Stimulated activated CD4-positive, alpha-beta T cell treated with anti-CD3 and anti-CD28 coated beads, Interleukin-15, amount 100 ng/mL, for 24 hours (primary cell): ENCODE results near the gene AKNA.

Experiments
- DNase-seq: peaks from one replicate; pipeline ENCODE4 v3.0.0-alpha.2; 2020

The AKNA gene

GRCh38 chr9:114318416-114318815 is 69.4 kb downstream of the AKNA start:
- DNase-seq = no peak

- DNase-seq = no peak
Measured at GRCh38 chr9:114317665-114318357, 70.0 kb downstream of the AKNA start.

DNA sequence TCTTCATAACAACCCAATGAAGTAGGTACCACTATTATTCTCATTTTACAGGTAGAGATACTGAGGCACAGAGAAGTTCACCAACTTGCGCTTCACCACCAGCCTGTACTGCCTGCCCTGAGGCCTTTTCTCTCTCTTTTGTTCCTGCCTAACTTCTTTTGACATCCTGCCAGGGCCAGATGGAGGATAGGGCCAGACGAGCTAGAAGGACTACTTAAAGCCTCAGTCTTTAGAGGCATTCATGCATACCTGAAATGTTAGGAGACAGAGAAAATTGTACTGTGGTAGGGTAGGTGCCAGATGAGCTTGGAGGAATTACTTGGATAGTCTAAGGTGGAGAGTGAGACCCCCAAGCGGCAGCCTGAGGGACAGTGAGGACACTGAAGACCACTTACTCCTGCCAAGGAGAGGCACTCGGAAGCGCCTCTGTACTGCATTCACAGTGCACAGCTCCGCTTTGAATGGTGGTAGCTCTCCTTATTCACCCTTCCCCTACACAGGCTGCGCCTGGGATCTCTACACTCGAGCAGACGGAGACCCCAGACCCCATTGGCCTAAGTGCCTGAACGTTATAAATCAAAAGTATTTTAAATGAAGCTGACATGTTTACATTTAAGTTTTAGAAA is 71.1 kb downstream of the AKNA start:
- no peak for DNase-seq

DNA sequence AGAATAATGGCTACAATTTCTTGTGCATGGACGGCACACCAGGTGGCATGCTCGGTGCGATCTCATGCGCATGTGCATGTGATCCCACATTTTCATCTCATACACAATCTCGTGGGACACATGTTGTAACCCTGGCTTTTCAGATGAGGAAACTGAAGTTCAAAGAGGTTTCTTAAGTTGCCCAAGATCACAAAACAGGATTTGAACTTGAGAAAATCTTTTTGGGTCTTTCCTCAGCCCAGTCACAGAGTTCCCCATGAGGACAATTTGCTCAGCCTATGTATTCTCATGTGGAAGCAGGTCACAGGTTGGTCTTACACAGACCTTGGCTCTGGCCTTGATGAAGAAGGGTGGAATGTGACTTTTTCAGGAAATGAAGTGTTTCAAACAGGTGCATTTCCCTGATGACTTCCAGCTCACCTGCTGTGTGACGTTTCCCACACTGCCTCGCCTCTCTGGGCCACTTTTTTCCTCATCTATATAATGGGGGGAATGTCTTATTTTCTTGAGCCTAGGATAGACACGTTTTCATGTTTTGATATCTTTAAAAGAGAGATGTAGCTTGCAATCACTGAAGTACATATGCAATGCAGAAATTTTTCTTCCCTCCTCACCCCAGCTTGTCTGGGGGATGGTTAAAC is 71.9 kb downstream of the AKNA start:
- no peak for DNase-seq

DNA sequence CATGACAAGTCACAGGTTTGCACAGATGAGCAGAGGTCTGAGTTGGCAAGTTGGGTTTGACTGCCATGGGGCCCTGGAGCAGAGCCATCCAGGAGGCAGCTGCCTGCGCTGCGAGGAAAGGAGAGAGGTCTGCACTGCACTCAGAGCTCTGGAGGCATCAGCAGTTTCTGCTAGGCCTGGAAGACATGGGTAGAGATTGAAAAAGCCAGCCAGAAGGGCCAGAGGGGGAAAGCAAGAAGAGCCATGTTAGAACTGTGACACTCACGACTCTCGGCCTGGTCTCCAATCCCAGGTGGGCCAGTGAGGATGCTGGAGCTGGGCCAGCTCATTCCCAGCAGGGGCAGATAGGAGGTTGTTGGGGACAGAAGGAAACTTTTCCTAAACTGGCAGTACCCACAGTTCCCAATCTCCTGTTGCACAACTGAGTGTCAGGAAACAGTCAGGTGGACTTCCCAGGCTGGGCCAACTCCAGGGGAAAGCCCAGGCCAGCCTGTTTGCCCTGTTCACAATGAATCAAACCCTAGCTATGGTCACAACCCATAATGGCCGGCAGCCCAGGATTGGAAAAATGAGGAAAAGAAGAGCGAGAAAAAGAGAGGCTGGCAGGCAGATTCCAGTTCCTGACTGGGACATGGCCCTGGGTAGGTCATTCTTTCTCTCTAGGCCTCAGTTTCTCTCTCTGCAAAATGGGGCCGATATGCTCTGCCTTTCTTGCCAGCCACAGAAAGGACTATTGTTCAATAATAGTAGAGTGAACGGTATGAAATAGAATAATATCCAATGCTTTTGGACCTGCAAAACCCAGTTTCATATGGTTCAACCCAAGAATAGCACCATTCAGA is 72.7 kb downstream of the AKNA start:
- DNase-seq = no peak

DNA sequence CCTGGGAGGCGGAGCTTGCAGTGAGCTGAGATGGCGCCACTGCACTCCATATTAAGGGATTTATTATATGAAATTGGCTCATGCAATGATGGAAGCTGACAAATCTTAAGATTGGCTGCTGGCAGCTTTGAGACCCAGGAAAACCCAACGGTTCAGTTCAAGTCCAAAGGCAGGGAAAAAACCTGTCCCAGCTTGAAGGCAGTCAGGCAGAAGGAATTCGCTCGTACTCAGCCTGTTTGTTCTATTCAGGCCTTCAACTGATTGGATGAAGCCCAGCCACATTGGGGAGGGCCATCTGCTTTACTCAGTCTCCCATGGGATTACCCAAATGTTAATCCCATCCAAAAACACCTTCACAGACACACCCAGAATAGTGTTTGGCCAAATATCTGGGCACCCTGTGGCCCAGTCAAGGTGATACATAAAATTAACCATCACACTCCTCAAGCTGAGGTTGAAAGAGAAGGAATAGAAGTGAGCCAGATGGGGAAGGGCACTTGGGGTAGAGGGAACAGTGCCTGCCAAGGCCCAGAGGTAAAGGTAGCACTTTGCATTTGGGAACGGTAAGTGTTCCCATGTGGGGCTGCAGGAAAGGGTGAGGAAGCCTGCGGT is 73.4 kb downstream of the AKNA start:
- no peak for DNase-seq

DNA sequence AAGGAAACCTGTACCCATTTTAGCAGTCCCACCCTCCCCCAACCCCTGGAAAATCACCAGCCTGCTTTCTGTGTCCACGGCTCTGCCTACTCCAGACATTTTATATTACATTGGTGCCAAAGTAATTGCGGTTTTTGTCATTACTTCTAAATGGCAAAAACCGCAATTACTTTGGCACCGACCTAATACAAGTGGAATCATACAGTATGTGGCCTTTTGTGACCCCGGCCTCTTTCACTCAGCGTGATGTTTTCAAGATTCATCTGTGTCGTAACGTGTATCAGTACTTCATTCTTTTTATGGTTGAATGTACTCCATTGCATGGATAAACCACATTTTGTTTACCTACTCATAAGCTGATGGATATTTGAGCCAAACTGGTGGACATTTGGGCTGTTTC is 74.6 kb downstream of the AKNA start:
- no peak for DNase-seq

- DNase-seq = no peak
Measured at GRCh38 chr9:114312513-114312875, 75.3 kb downstream of the AKNA start.

- DNase-seq = no peak
Measured at GRCh38 chr9:114311571-114312512, 75.9 kb downstream of the AKNA start.

DNA sequence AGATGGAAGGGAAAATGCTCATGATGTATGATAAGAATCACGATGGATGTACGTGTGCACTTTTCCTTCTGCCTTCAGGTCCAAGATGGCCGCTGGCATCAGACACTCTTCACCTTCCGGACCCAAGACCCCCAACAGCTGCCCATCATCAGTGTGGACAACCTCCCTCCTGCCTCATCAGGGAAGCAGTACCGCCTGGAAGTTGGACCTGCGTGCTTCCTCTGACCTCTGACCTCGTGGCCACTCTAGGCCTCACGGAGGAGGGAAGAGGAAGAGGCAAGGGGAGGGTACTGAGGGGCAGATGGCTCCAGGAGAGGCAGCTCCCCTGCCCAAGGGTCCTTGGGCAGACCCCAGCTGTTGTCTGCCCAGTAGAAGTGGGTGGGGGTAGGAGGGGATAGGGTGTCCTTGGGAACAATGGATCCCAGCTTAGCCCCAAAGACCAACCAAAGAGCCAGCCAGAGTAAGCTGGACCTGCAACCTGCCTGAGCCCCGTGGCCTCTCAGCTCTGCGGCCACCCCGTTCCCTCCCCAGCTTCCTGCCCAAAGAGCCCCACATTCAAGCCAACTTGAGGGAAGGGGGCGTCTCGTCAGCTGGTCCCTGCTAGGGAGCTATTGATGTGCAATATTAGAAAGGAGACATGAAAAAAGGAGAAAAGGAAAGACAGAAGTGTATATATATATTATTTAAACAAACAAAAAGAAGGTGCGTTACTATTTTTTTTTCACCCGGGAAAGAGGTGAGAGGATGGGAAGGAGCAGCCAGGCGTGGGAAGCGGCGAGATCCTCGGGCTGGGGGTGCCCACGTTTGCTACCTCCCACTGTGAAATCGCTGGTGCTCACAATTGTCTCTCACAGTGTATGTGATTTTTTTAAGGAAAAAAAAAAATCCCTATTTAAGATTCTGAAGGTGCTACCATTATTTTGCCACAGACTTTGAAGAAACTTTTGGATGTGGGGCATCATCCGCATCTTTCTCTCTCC is 77.0 kb downstream of the AKNA start:
- DNase-seq = no peak

DNA sequence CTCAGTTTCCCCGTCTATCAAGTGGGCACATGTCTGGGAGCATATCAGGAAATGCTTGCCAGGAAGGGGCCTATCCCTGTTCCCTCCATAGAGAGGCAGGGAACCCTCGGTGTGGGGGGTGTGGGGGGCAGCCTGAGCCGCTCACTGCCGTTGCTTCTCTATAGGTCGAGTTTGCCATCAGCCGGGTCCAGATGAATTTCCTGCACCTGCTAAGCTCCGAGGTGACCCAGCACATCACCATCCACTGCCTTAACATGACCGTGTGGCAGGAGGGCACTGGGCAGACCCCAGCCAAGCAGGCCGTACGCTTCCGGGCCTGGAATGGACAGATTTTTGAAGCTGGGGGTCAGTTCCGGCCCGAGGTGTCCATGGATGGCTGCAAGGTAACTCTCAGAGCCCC is 78.7 kb downstream of the AKNA start:
- DNase-seq = no peak

GRCh38 chr9:114308361-114308950 is 79.3 kb downstream of the AKNA start:
- no peak for DNase-seq

DNA sequence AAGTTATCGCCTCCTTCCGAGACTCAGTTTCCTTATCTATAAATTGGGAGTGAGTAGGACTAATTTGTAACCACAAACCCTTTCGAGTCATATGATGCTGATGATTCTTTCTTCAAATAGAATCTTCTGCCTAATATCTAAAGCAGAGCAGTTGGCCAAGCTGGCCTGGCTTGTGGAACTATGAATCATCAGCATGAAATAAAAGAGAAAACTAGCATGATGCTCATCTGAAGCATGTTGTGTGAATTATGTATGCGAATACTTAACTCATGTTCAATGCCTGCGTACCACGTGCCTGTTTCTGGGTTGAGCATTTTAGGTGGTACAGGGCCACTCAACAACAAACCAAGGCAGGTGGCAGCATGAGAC is 79.9 kb downstream of the AKNA start:
- DNase-seq = no peak

GRCh38 chr9:114304416-114305188 is 83.2 kb downstream of the AKNA start:
- DNase-seq = no peak

DNA sequence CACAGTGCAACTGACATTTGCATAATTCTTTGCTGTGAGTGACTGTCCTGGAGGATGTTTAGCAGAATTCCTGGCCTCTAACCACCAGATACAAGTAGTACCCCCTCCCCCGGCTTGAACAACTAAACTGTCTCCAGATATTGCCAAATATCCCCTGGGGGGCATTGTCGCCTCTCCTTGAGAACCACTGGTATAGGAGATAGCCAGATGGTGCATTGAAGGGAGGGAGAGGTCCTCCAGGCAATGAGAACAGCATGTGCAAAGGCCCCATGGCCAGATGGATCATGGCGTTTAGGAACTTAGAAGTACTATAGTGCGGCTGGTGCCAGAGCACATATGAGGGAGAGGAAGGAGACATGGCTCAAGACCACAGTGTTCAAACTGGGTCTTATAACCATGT is 83.8 kb downstream of the AKNA start:
- DNase-seq = no peak

DNA sequence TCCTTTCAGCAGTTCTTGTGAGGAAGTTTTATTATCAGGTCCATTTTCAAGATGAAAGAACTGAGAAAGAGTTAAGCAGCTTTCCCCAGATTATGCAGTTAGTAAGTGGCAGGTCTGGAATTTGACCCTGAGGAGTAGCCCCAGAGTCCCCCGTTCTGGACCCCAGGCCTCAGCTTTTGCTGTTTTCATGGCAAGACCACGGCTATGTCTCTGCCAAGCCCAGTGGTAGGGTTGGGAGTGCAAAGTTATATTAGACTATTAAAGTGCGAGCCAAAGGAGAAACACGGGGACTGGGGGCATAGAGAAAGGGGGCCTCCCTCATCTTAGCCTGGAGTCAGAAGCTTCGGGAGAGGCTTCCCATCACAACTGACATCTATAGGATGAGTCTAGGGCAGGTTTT is 84.2 kb downstream of the AKNA start:
- no peak for DNase-seq

- DNase-seq = no peak
Measured at GRCh38 chr9:114302727-114303126, 85.1 kb downstream of the AKNA start.

DNA sequence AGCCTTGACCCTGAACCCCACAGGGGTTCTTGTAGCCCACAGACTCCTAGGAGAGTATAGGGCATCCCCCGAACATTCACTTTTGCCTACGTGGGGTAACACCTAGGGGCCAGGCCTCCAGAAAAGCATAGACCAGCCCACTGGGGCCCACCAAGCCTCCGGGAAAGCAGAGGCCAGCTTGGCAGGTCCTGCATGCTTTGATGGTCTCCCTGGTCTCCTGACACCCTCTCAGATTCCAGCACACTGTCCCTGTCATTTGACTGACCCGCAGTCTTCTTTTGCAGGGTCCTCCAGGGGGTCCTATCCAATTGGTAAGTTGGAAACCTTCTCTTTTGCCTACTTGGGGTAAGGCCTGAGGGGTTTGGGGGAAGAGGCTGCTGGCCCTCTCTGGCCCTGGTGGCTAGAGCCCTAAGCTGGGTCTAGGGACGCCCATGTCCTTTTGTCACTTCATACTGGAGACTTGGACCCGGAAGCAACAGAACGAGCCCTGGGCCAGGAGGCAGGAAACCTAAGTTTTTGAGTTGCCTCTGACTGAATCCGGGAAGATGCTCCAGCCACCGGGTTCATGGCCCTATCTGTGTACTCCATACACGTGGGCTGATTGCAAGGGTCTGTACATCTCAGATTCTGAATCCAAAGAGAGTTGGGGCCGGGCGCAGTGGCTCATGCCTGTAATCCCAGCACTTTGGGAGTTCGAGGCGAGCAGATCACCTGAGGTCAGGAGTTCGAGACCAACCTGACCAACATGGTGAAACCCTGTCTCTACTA is 85.8 kb downstream of the AKNA start:
- no peak for DNase-seq
